OCI-M1 (cell line): ENCODE data around the gene PLEK2.

Experiments
- DNase-seq: peaks from one replicate; lab custom pipeline; 2025; lab: John Stamatoyannopoulos, UW

Gene PLEK2

GRCh38 chr14:67397536-67397935, 14.4 kb downstream of the PLEK2 start:
- no peak for DNase-seq

GRCh38 chr14:67396381-67396970, 15.5 kb downstream of the PLEK2 start:
- no peak for DNase-seq

GRCh38 chr14:67395876-67396189, 16.1 kb downstream of the PLEK2 start:
- no peak for DNase-seq

GRCh38 chr14:67395086-67395875, 16.7 kb downstream of the PLEK2 start:
- DNase-seq = no peak

- DNase-seq = no peak
These were observed 18.3 kb downstream of the PLEK2 start for GRCh38 chr14:67393689-67394088.

GRCh38 chr14:67392800-67393199, 19.2 kb downstream of the PLEK2 start:
- DNase-seq = no peak

- DNase-seq = no peak
These were observed 19.8 kb downstream of the PLEK2 start for GRCh38 chr14:67392123-67392522.

GRCh38 chr14:67391268-67391667, 20.7 kb downstream of the PLEK2 start:
- peak; percentile 2 for DNase-seq

- no peak for DNase-seq
These were observed 22.0 kb downstream of the PLEK2 start for GRCh38 chr14:67389811-67390534.

- DNase-seq = peak; percentile 1
These were observed 22.7 kb downstream of the PLEK2 start for GRCh38 chr14:67389275-67389674.

GRCh38 chr14:67387195-67387594, 24.8 kb downstream of the PLEK2 start:
- no peak for DNase-seq

- no peak for DNase-seq
These were observed 26.3 kb downstream of the PLEK2 start for GRCh38 chr14:67385618-67386017.

GRCh38 chr14:67385120-67385519, 26.8 kb downstream of the PLEK2 start:
- no peak for DNase-seq

- DNase-seq = peak; percentile 1
These were observed 34.0 kb downstream of the PLEK2 start for GRCh38 chr14:67377916-67378315.

GRCh38 chr14:67373347-67373746, 38.6 kb downstream of the PLEK2 start:
- DNase-seq = peak; percentile 1

- no peak for DNase-seq
These were observed 39.1 kb downstream of the PLEK2 start for GRCh38 chr14:67372833-67373232.

- no peak for DNase-seq
These were observed 40.5 kb downstream of the PLEK2 start for GRCh38 chr14:67371247-67372148.

GRCh38 chr14:67370830-67371229, 41.1 kb downstream of the PLEK2 start:
- DNase-seq = no peak

GRCh38 chr14:67365476-67365875, 46.5 kb downstream of the PLEK2 start:
- no peak for DNase-seq

- DNase-seq = peak; percentile 53
These were observed 51.3 kb downstream of the PLEK2 start for GRCh38 chr14:67360470-67361206.

- DNase-seq = peak; percentile 98
These were observed 52.0 kb downstream of the PLEK2 start, which contains the start of the genes ATP6V1D and EIF2S1 for GRCh38 chr14:67359775-67360469. Gene ATP6V1D (minus strand): TSS chr14:67359804. CDS start chr14:67359698, 106 bp downstream. Gene EIF2S1 (plus strand): TSS chr14:67360328. CDS start chr14:67364768, 4,440 bp downstream.
